ENCODE data around the gene ZFYVE19. TPM values are rescaled to one million over a fixed set of nuclear protein-coding genes. Genes with fewer than 3 reads are reported as not detected.

ZFYVE19 gene
- total RNA-seq, 4 donors from 2014 or later, result 5.6 to 37.5 (median 15.2) TPM

GRCh38 chr15:40832903-40833302 is 26.0 kb downstream of the ZFYVE19 start:
- intact Hi-C loops (cut with DNase I; ENCODE audit: low total_unique reads), result no loop called here
- H3K4me3 ChIP-seq, result no peak overlapping the region
- H3K27me3 ChIP-seq, result no peaks in the 10 kb centered on the region
- no peak for DNase-seq
- TF ChIP-seq CTCF (IDR thresholded peaks at IDR 0.05) (no peak), POLR2A (IDR thresholded peaks at IDR 0.05) (no peak)
- H3K36me3 ChIP-seq, result no peaks in the 10 kb centered on the region
- H3K27ac ChIP-seq, result no peak overlapping the region
- no peaks in the 10 kb centered on the region for H3K9me3 ChIP-seq
- H3K4me1 ChIP-seq, result no peaks in the 10 kb centered on the region

- no peaks in the 10 kb centered on the region for H3K9me3 ChIP-seq
- no peak overlapping the region for H3K27ac ChIP-seq
- H3K36me3 ChIP-seq, result no peaks in the 10 kb centered on the region
- DNase-seq, result no peak
- no peaks in the 10 kb centered on the region for H3K27me3 ChIP-seq
- no peak overlapping the region for H3K4me3 ChIP-seq
- intact Hi-C loops (cut with DNase I; ENCODE audit: low total_unique reads), result no loop called here
- no peaks in the 10 kb centered on the region for H3K4me1 ChIP-seq
- TF ChIP-seq CTCF (IDR thresholded peaks at IDR 0.05) (no peak), POLR2A (IDR thresholded peaks at IDR 0.05) (no peak)
Measured at GRCh38 chr15:40836020-40836419, 29.1 kb downstream of the ZFYVE19 start.

- Histone ChIP-seq H3K27me3 (no peaks in the 10 kb centered on the region), H3K4me3 (no peak overlapping the region), H3K36me3 (no peaks in the 10 kb centered on the region), H3K27ac (no peak overlapping the region), H3K4me1 (peaks cover 0 to 4% of the 10 kb centered on the region in 2 donors), H3K9me3 (no peaks in the 10 kb centered on the region)
- TF ChIP-seq POLR2A (IDR thresholded peaks at IDR 0.05) (no peak), CTCF (IDR thresholded peaks at IDR 0.05) (no peak)
- intact Hi-C loops (cut with DNase I; ENCODE audit: low total_unique reads), result no loop called here
- no peak for DNase-seq
Measured at GRCh38 chr15:40838756-40839155, 31.9 kb downstream of the ZFYVE19 start.

GRCh38 chr15:40841741-40842140 is 34.9 kb downstream of the ZFYVE19 start:
- no peak for DNase-seq
- Histone ChIP-seq H3K4me1 (peaks cover 0 to 11% of the 10 kb centered on the region in 2 donors), H3K4me3 (no peak overlapping the region), H3K27ac (no peak overlapping the region), H3K36me3 (no peaks in the 10 kb centered on the region), H3K27me3 (no peaks in the 10 kb centered on the region), H3K9me3 (no peaks in the 10 kb centered on the region)
- TF ChIP-seq POLR2A (IDR thresholded peaks at IDR 0.05), result no peak
- no peak for TF ChIP-seq CTCF (IDR thresholded peaks at IDR 0.05)
- intact Hi-C loops (cut with DNase I; ENCODE audit: low total_unique reads), result no loop called here

GRCh38 chr15:40843261-40843884 is 36.5 kb downstream of the ZFYVE19 start:
- Histone ChIP-seq H3K36me3 (no peaks in the 10 kb centered on the region), H3K27ac (no peak overlapping the region), H3K27me3 (no peaks in the 10 kb centered on the region), H3K4me3 (peak overlapping the region in 1 of 2 donors; percentile 31), H3K4me1 (peaks cover 0 to 11% of the 10 kb centered on the region in 2 donors), H3K9me3 (no peaks in the 10 kb centered on the region)
- intact Hi-C loops (cut with DNase I; ENCODE audit: low total_unique reads), result no loop called here
- TF ChIP-seq CTCF (IDR thresholded peaks at IDR 0.05), result no peak
- TF ChIP-seq POLR2A (IDR thresholded peaks at IDR 0.05), result no peak
- DNase-seq, result no peak
